Trophoblast cell (in vitro differentiated cells and primary cell): ENCODE measurements around the gene SRRM5.

Experiments
- DNase-seq, 2 donors: peaks; one replicate each; pipeline ENCODE4 v3.0.0-alpha.2; 2016
- H2AFZ ChIP-seq: 2 replicates; pipeline ENCODE4 v1.6.1; 2013; ENCODE audit warnings: low read length, moderate library complexity, mild to moderate bottlenecking; ENCODE audit not compliant: insufficient read depth, poor library complexity
- H2AK5ac ChIP-seq: 2 replicates; pipeline ENCODE4 v1.6.1; 2013; ENCODE audit warnings: mild to moderate bottlenecking, low read length
- H2BK120ac ChIP-seq: 2 replicates; pipeline ENCODE4 v1.6.1; 2013; ENCODE audit warnings: low read length, mild to moderate bottlenecking, moderate library complexity; ENCODE audit not compliant: insufficient read depth, poor library complexity
- H2BK12ac ChIP-seq: 2 replicates; pipeline ENCODE4 v1.6.1; 2013; ENCODE audit warnings: mild to moderate bottlenecking, low read length, moderate library complexity
- H2BK5ac ChIP-seq: 2 replicates; pipeline ENCODE4 v1.6.1; 2013; ENCODE audit warnings: low read length, low read depth, moderate library complexity, mild to moderate bottlenecking; ENCODE audit not compliant: poor library complexity
- H3K14ac ChIP-seq: 2 replicates; pipeline ENCODE4 v1.6.1; 2013; ENCODE audit warnings: mild to moderate bottlenecking, low read length
- H3K18ac ChIP-seq: 2 replicates; pipeline ENCODE4 v1.6.1; 2013; ENCODE audit warnings: mild to moderate bottlenecking, low read length
- H3K23ac ChIP-seq: 2 replicates; pipeline ENCODE4 v1.6.1; 2013; ENCODE audit warnings: low read length
- H3K27ac ChIP-seq: 2 replicates; pipeline ENCODE4 v1.5.1; 2013; ENCODE audit warnings: low read depth, mild to moderate bottlenecking, inconsistent platforms, low read length, moderate library complexity
- H3K27me3 ChIP-seq: 2 replicates; pipeline ENCODE4 v1.6.1; 2013; ENCODE audit warnings: inconsistent platforms, mild to moderate bottlenecking, low read length, moderate library complexity; ENCODE audit not compliant: insufficient read depth
- H3K36me3 ChIP-seq, 2 experiments: 1 replicate in 1 of 2; 2 replicates in 1 of 2; pipeline ENCODE4 v1.6.1; 2013; ENCODE audit warnings: low read length in 2 of 2, mild to moderate bottlenecking in 2 of 2, moderate library complexity in 1 of 2; ENCODE audit not compliant: insufficient read depth in 2 of 2, control insufficient read depth in 1 of 2
- H3K4ac ChIP-seq: 2 replicates; pipeline ENCODE4 v1.6.1; 2013; ENCODE audit warnings: low read depth, mild to moderate bottlenecking, low read length, moderate library complexity
- H3K4me1 ChIP-seq, 2 experiments: 1 replicate in 1 of 2; 2 replicates in 1 of 2; pipeline ENCODE4 v1.6.1; 2013; ENCODE audit warnings: low read length in 2 of 2, mild to moderate bottlenecking in 2 of 2, moderate library complexity in 1 of 2; ENCODE audit not compliant: insufficient read depth in 2 of 2, control insufficient read depth in 1 of 2
- H3K4me2 ChIP-seq: 2 replicates; pipeline ENCODE4 v1.6.1; 2013; ENCODE audit warnings: inconsistent platforms, mild to moderate bottlenecking, low read length, moderate library complexity
- H3K4me3 ChIP-seq: 2 replicates; pipeline ENCODE4 v1.5.1; 2013; ENCODE audit warnings: mild to moderate bottlenecking, low read depth, low read length, inconsistent platforms
- H3K79me1 ChIP-seq: one replicate; pipeline ENCODE4 v1.6.1; 2013; ENCODE audit warnings: low read length
- H3K79me2 ChIP-seq: 2 replicates; pipeline ENCODE4 v1.6.1; 2013; ENCODE audit warnings: low read length, mild to moderate bottlenecking; ENCODE audit not compliant: control insufficient read depth, insufficient read depth, poor library complexity
- H3K9ac ChIP-seq: 2 replicates; pipeline ENCODE4 v1.6.1; 2013; ENCODE audit warnings: mild to moderate bottlenecking, low read length
- H3K9me3 ChIP-seq: 2 replicates; pipeline ENCODE4 v1.6.1; 2013; ENCODE audit warnings: low read depth, mild to moderate bottlenecking, control low read depth, inconsistent platforms, low read length; ENCODE audit not compliant: insufficient read depth
- H4K12ac ChIP-seq: 2 replicates; pipeline ENCODE4 v1.6.1; 2013; ENCODE audit warnings: low read depth, mild to moderate bottlenecking, low read length, moderate library complexity
- H4K8ac ChIP-seq: 2 replicates; pipeline ENCODE4 v1.6.1; 2013; ENCODE audit warnings: low read depth, mild to moderate bottlenecking, low read length, moderate library complexity
- H4K91ac ChIP-seq: one replicate; pipeline ENCODE4 v1.6.1; 2013; ENCODE audit warnings: low read depth, mild to moderate bottlenecking, low read length, moderate library complexity
- WGBS: extraction: QIAGEN DNeasy Blood & Tissue Kit; methylation state at CpG from one replicate; pipeline ENCODE4 v1.1.7; 2013; ENCODE audit warnings: missing lambda C conversion rate; ENCODE audit not compliant: insufficient read length, insufficient coverage; ENCODE audit errors: extremely low coverage; 5-methylcytosine and 5-hydroxymethylcytosine counted together

The SRRM5 gene

DNA sequence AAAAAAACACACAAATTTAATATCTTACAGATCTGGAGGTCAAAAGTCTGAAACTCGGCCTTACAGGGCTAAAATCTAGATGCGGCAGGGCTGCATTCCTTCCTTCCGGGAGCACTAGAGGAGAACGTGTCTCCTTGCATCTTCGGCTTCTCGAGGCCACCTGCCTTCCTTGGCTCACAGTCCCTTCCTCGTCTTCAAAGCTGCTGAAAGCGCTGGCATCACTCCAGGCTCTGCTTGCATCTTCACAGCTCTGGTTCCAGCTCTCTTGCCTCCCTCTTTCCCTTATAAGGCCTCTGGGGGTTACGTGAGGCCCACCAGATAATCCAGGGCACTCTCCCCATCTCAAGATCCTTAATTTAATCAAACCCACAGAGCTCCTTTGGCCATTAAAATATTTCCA lies 47.1 kb upstream of the SRRM5 start:
- H2AFZ ChIP-seq = no peak overlapping the region
- no peak overlapping the region for H3K27ac ChIP-seq
- no peak overlapping the region for H4K91ac ChIP-seq
- H3K4me1 ChIP-seq = no peaks in the 10 kb centered on the region
- WGBS = no CpG with 5 or more reads among the region's 9 CpGs
- no peaks in the 10 kb centered on the region for H3K79me2 ChIP-seq
- H2AK5ac ChIP-seq = no peak overlapping the region
- no peaks in the 10 kb centered on the region for H3K9me3 ChIP-seq
- no peak overlapping the region for H3K18ac ChIP-seq
- H2BK12ac ChIP-seq = no peak overlapping the region
- no peak overlapping the region for H3K4me3 ChIP-seq
- H3K79me1 ChIP-seq = no peaks in the 10 kb centered on the region
- H4K12ac ChIP-seq = no peak overlapping the region
- H3K4ac ChIP-seq = no peak overlapping the region
- no peak overlapping the region for H2BK120ac ChIP-seq
- no peak overlapping the region for H2BK5ac ChIP-seq
- H3K4me2 ChIP-seq = no peak overlapping the region
- H3K14ac ChIP-seq = no peak overlapping the region
- no peaks in the 10 kb centered on the region for H3K27me3 ChIP-seq
- no peak overlapping the region for H3K23ac ChIP-seq
- H3K9ac ChIP-seq = no peak overlapping the region
- no peak overlapping the region for H4K8ac ChIP-seq
- DNase-seq = peak in 1 of 2 donors; percentile 34
- H3K36me3 ChIP-seq = peaks cover 21 to 30% of the 10 kb centered on the region in 2 experiments

DNA sequence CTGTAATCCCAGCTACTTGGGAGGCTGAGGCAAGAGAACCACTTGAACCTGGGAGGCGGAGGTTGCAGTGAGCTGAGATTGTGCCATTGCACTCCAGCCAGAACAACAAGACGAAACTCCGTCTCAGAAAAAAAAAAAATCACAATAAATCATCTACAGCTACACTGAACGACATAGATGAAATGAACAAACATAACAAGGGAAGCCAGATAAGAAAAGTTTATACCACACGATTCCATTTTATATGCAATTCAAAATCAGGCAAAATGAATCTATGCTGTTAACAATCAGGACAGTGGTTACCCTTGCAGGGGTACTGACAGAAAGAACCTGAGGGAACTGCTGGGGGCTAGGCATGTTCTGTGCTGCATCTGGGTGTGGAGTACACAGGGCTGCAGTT lies 42.2 kb upstream of the SRRM5 start:
- no peak overlapping the region for H4K8ac ChIP-seq
- no peak overlapping the region for H3K4me3 ChIP-seq
- H3K9me3 ChIP-seq = no peaks in the 10 kb centered on the region
- no peak overlapping the region for H2BK120ac ChIP-seq
- no peaks in the 10 kb centered on the region for H3K79me2 ChIP-seq
- H3K4me1 ChIP-seq = peaks cover 0 to 4% of the 10 kb centered on the region in 2 experiments
- H3K14ac ChIP-seq = no peak overlapping the region
- H3K23ac ChIP-seq = no peak overlapping the region
- no peak overlapping the region for H2AFZ ChIP-seq
- no peaks in the 10 kb centered on the region for H3K79me1 ChIP-seq
- H2BK12ac ChIP-seq = no peak overlapping the region
- no peak overlapping the region for H3K27ac ChIP-seq
- no peak overlapping the region for H4K91ac ChIP-seq
- no peak overlapping the region for H3K4me2 ChIP-seq
- H3K27me3 ChIP-seq = no peaks in the 10 kb centered on the region
- no peak overlapping the region for H2BK5ac ChIP-seq
- no peak overlapping the region for H3K18ac ChIP-seq
- H4K12ac ChIP-seq = no peak overlapping the region
- H3K9ac ChIP-seq = no peak overlapping the region
- no peak overlapping the region for H2AK5ac ChIP-seq
- H3K36me3 ChIP-seq = peaks cover 2 to 9% of the 10 kb centered on the region in 2 experiments
- H3K4ac ChIP-seq = no peak overlapping the region
- DNase-seq = no peak
- no CpG with 5 or more reads among the region's 5 CpGs for WGBS

DNA sequence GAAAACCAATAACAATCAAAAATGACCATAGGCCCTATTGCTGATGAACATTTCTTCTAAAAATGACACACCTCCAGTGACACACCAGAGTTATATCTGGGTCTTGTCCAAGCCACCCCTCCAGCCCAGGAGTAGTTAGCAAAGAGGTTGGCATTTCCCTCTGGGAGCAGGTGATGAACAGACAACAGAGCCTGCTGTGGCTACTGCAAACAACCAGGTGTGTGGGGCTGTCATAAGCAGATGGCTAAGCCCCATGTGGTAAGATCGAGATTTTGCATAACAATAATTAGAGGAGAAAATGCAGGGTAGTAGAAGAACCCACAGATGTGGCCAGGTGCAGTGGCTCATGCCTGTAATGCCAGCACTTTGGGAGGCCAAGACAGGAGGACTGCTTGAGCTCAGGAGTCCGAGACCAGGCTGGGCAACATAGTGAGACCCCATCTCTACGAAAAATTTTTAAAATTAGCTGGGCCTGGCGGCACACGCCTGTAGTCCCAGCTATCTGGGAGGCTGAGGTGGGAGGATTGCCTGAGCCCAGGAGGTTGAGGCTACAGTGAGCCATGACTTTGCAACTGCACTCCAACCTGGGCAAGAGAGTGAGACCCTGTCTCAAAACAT lies 41.6 kb upstream of the SRRM5 start:
- Histone ChIP-seq H3K9ac (no peak overlapping the region), H3K18ac (no peak overlapping the region), H3K14ac (no peak overlapping the region), H2BK12ac (no peak overlapping the region), H2BK5ac (no peak overlapping the region), H3K4me3 (no peak overlapping the region), H3K4me2 (no peak overlapping the region), H3K4ac (no peak overlapping the region), H3K27ac (no peak overlapping the region), H2AK5ac (no peak overlapping the region), H3K27me3 (no peaks in the 10 kb centered on the region), H3K23ac (no peak overlapping the region), H2BK120ac (no peak overlapping the region), H3K79me2 (peaks cover 4% of the 10 kb centered on the region), H3K9me3 (no peaks in the 10 kb centered on the region), H2AFZ (no peak overlapping the region), H4K12ac (no peak overlapping the region), H3K79me1 (peaks cover 2% of the 10 kb centered on the region), H3K36me3 (peaks cover 2 to 9% of the 10 kb centered on the region in 2 experiments), H3K4me1 (peaks cover 0 to 6% of the 10 kb centered on the region in 2 experiments), H4K91ac (no peak overlapping the region), H4K8ac (no peak overlapping the region)
- WGBS = no CpG with 5 or more reads among the region's 5 CpGs
- peak; percentile 15 to 19 for DNase-seq

DNA sequence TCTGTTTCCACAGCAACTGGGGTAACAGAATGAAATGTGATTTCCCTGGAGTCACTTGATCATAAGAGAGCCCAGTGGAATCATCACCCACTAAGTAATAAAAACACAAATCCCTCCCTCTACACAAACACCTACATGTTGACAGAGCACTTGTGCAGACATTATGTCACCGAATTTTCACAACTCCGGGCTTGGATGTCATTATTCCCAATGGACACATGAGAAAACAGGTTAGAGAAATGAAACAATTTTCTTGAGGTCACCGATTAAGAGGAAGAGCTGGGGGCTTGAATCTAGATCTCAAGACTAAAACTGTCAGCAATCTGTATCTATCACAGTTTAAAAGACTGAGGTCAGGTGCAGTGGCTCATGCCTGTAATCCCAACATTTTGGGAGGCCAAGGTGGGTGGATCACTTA lies 39.7 kb upstream of the SRRM5 start:
- Histone ChIP-seq H3K27ac (no peak overlapping the region), H2AFZ (no peak overlapping the region)
- WGBS = no CpG with 5 or more reads among the region's 3 CpGs

More for the DNA sequence above, 39.7 kb upstream of the SRRM5 start:
- Histone ChIP-seq H3K4me2 (no peak overlapping the region), H3K79me2 (peaks cover 4% of the 10 kb centered on the region), H4K8ac (no peak overlapping the region), H3K9me3 (no peaks in the 10 kb centered on the region), H3K4me3 (no peak overlapping the region), H2AK5ac (no peak overlapping the region), H3K4ac (no peak overlapping the region), H3K36me3 (peaks cover 2 to 9% of the 10 kb centered on the region in 2 experiments), H2BK12ac (no peak overlapping the region), H2BK5ac (no peak overlapping the region), H4K12ac (no peak overlapping the region), H3K18ac (no peak overlapping the region), H3K79me1 (peaks cover 4% of the 10 kb centered on the region), H3K14ac (no peak overlapping the region), H3K4me1 (peaks cover 3 to 10% of the 10 kb centered on the region in 2 experiments), H4K91ac (no peak overlapping the region), H3K9ac (no peak overlapping the region), H3K23ac (no peak overlapping the region), H3K27me3 (no peaks in the 10 kb centered on the region), H2BK120ac (no peak overlapping the region)
- DNase-seq = no peak
